GM19099 (cell line): ENCODE measurements around the gene ZC3H12C.

Experiments used
- POLR2A ChIP-seq: IDR thresholded peaks from 3 replicates; pipeline ENCODE4 v1.6.1; 2011; ENCODE audit warnings: low read depth; ENCODE audit not compliant: insufficient read length; ENCODE audit errors: extremely low read depth

The ZC3H12C gene

DNA sequence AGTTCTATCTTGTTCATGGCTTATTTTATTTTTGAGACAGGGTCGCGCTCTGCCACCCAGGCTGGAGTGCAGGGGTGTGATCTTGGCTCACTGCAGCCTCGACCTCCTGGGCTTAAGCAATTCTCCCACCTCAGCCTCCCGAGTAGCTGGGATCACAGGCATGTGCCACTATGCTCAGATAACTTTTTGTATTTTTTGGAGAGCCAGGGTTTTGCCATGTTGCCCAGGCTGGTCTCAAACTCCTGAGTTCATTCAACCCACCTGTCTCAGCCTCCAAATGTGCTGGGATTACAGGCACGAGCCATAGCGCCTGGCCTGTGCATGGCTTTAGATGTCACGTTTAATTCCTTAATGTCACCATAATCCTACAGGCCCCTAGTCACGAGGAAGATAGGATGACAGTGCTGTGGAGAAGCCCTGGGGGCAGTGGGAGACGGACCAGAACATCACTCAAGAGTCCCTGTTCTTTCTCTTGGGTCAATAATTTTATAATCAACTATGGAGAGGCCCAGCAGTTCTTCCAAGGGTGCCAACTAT is 103.8 kb downstream of the ZC3H12C start:
- TF ChIP-seq POLR2A = no peak

GRCh38 chr11:110198031-110198729 is 105.0 kb downstream of the ZC3H12C start:
- no peak for TF ChIP-seq POLR2A

DNA sequence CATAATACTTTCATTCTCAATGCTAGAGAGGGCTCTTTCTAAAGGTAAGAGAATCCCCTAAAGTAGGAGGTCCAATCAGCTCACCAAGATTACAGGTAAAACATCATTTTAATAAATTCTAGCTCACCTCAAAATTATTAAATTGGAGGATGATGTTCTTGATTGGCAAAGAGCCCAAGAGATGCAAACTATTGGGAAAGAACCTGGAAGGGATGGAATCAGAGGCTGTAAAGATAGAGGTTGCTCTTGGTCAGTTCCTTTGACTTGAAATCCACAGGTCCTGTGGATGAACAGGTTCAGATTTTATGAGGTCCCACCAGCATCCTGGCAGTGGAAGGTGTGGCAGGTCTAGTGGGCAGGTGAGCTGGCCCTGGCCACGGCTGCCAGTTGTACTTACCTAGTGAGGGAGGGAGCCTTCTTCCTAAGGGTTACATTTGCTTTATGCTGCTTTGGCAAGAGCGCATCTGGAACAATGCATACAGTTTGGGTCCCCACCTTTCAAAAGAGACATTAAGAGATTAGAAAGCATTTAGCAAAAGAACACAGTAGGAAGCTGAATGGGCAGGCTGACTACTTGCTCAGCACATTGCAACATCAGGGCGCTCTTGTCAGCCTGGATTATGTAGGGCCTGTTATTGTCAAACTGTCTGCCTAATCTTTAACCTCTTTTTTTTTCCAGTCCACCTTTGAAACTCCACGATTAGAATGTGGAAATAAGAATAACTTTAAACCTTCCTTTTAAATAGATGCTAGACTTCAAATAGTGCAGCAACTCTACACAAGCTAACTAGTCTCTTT is 106.2 kb downstream of the ZC3H12C start:
- TF ChIP-seq POLR2A = no peak

GRCh38 chr11:110200241-110200640 is 107.0 kb downstream of the ZC3H12C start:
- TF ChIP-seq POLR2A = no peak

DNA sequence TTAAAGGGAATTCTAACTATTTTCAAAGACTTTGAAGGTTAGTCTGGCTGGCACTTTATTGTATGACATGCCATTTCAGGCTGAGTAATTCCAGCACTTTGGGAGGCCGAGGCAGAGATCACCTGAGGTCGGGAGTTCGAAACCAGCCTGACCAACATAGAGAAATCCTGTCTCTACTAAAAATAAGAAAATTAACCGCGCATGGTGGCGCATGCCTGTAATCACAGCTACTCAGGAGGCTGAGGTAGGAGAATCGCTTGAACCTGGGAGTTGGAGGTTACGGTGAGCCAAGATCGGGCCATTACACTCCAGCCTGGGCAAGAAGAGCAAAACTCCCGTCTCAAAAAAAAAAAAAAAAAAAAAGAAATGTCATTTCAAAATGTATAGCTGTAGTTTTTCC is 107.6 kb downstream of the ZC3H12C start:
- no peak for TF ChIP-seq POLR2A

DNA sequence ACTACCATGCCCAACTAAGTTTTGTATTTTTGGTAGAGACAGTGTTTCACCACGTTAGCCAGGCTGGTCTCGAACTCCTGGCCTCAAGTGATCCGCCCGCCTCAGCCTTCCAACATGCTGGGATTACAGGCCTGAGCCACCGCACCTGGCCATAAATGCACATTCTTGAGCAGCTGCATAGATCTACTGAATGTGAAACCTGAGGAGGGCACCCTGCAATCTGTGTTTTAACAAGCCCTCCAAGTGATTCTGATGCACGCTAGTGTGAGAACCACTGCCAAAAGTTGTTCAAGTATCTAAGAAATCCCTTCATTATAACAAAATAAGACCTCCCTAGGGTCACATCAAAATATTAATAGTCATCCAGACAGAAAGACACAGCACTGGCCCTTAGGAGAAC is 113.9 kb downstream of the ZC3H12C start:
- TF ChIP-seq POLR2A = no peak

- TF ChIP-seq POLR2A = no peak
These were observed 124.2 kb downstream of the ZC3H12C start for GRCh38 chr11:110217223-110217877.

DNA sequence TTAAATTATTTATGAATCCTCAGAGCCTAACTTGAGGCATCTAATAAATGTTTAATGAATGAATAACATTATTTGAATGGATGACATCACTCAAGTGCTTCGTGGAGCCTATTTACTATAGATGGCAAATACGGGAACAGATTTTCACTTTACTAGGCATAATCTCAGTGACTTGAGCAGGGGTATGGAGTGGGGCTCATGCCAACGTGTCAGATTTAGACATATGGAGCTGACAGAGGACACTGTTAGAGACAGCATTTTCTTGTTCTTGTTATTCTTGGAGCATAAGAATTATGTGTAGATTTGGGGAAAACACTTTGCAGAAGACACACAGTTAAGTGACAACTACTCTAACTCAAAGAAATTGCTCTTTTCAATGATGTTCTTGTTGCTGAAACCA is 124.7 kb downstream of the ZC3H12C start:
- TF ChIP-seq POLR2A = no peak

- TF ChIP-seq POLR2A = no peak
These were observed 126.0 kb downstream of the ZC3H12C start for GRCh38 chr11:110219006-110219785.
